NB4 (cell line): Measurements from ENCODE around the gene SRBD1.

Experiments
- DNase-seq: peaks from one replicate; pipeline ENCODE4 v3.0.0; 2010; ENCODE audit warnings: low read depth
- H3K4me3 ChIP-seq: one replicate; pipeline ENCODE4 v1.5.1; 2011; ENCODE audit warnings: mild to moderate bottlenecking, low read depth, low read length, moderate library complexity
- MYC ChIP-seq: IDR thresholded peaks from 2 replicates; pipeline ENCODE4 v1.6.1; 2011; ENCODE audit warnings: low read depth, low read length
- POLR2A ChIP-seq: IDR thresholded peaks from 2 replicates; pipeline ENCODE4 v1.6.1; 2011; ENCODE audit warnings: mild to moderate bottlenecking; ENCODE audit not compliant: insufficient read length; ENCODE audit errors: extremely low read depth
- TF ChIP-seq, protein P1 (sequence below): IDR thresholded peaks from 2 replicates; pipeline ENCODE4 v1.6.1; 2011; ENCODE audit warnings: low read depth, low read length
- TF ChIP-seq, protein P2 (sequence below): IDR thresholded peaks from one replicate; pipeline ENCODE4 v1.5.1; 2012; ENCODE audit warnings: low read depth, low read length

The SRBD1 gene

DNA sequence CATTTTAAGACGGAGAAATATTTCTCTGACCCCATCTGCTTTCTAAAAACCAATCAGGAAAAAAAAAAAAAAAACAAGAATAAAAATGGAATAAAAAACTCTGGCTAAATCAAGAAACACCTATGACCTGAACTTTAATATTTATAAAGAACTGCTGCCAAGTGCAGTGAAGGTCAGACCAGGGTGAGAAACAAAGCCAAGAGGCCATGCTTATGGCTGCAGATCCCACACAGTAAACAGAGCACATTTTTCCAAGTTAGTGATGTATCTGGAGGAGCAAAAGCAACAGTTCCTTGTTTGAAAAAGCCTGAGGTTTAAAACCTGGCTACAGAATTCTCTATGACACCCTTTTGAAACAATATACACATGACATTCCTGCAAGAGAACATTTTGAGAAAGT, 242.3 kb downstream of the SRBD1 start:
- no peak for DNase-seq
- TF ChIP-seq POLR2A (no peak), MYC (no peak)
- TF ChIP-seq, protein P1, sequence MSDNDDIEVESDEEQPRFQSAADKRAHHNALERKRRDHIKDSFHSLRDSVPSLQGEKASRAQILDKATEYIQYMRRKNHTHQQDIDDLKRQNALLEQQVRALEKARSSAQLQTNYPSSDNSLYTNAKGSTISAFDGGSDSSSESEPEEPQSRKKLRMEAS = no peak
- TF ChIP-seq, protein P2, sequence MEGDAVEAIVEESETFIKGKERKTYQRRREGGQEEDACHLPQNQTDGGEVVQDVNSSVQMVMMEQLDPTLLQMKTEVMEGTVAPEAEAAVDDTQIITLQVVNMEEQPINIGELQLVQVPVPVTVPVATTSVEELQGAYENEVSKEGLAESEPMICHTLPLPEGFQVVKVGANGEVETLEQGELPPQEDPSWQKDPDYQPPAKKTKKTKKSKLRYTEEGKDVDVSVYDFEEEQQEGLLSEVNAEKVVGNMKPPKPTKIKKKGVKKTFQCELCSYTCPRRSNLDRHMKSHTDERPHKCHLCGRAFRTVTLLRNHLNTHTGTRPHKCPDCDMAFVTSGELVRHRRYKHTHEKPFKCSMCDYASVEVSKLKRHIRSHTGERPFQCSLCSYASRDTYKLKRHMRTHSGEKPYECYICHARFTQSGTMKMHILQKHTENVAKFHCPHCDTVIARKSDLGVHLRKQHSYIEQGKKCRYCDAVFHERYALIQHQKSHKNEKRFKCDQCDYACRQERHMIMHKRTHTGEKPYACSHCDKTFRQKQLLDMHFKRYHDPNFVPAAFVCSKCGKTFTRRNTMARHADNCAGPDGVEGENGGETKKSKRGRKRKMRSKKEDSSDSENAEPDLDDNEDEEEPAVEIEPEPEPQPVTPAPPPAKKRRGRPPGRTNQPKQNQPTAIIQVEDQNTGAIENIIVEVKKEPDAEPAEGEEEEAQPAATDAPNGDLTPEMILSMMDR = no peak
- no peak overlapping the region for H3K4me3 ChIP-seq

DNA sequence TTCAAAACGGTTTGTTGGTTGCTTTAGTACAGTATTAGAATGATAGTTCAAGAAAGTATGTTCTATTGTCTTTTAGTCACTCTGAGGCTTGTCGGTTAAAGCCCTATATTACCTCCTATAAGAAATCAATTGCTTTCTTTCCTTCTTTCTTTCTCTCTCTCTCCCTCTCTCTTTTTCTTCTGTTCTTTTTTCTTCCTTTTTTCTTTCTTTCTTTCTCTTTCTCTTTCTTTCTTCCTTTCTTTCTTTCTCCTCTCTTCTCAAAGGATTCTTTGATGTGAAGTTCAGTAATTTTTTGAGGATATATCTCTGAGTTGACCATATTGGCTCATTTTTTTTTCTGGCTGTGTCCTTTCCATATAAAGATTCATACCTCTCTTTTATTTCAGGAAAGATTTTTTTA, 249.4 kb downstream of the SRBD1 start:
- H3K4me3 ChIP-seq = no peak overlapping the region
- TF ChIP-seq, protein P1 = no peak
- TF ChIP-seq POLR2A = no peak
- TF ChIP-seq, protein P2 = no peak
- TF ChIP-seq MYC = no peak
- DNase-seq = no peak

DNA sequence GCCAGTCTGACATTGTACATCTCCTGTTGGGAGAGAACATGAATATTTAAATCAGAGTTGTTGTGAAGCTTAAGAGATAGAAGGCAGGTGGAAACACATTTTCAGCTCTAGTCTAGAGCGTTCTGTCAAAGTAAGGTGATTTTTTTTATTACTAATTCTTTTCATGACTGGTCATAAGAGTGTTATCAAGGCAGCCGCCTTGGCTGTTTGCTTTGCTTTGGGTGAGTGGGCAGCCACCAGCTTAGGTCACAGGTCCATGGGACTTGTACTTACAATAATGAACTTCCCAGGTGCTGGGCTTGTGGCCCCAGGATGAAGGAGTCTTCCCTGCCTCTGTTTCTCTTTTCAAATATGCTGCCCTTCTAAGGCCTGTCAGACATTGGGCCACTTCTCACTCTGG, 256.3 kb downstream of the SRBD1 start:
- no peak for DNase-seq
- no peak for TF ChIP-seq MYC
- TF ChIP-seq, protein P1 = no peak
- TF ChIP-seq, protein P2 = no peak
- TF ChIP-seq POLR2A = no peak
- H3K4me3 ChIP-seq = no peak overlapping the region

DNA sequence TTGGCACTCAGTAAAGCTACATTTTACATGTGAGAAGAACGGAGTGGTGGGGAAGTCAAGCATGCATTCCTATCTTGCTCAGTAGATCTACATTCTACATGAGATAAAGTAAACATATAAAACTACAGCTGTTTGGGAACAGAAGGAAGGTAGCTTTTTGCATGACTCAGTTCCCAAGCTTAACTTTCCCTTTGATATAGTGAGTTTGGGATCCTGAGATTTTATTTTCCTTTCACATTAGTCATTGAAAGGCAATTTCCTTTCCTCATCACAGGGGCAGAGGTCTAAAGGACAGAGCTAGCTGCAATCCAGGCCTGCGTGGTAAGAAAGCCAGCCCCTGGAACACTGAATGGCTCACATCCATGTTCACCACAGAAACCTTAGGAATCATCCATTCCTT, 257.2 kb downstream of the SRBD1 start:
- DNase-seq = no peak
- H3K4me3 ChIP-seq = no peak overlapping the region
- TF ChIP-seq, protein P1 = no peak

DNA sequence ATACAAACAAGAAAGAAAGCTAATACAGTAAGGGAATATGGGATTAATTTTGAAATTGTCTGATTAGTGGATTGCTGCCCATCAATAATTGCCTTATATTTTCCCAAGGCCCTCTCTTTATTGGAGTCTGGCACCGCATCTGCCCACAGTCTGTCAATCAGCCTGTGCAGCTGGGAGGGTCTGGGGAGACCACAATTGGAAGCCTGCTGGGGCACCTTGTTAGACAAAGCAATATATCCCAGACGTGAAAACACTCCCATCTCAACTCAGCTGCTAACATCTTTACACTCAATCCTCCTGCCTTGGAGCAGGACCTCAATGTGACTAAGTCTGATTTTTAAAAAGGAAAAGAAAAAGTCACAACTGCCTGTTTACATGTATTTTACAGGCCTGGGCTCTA, 258.6 kb downstream of the SRBD1 start:
- no peak overlapping the region for H3K4me3 ChIP-seq
- DNase-seq = no peak
- TF ChIP-seq POLR2A (no peak), MYC (no peak)
- TF ChIP-seq, protein P1 = no peak
- TF ChIP-seq, protein P2 = no peak

DNA sequence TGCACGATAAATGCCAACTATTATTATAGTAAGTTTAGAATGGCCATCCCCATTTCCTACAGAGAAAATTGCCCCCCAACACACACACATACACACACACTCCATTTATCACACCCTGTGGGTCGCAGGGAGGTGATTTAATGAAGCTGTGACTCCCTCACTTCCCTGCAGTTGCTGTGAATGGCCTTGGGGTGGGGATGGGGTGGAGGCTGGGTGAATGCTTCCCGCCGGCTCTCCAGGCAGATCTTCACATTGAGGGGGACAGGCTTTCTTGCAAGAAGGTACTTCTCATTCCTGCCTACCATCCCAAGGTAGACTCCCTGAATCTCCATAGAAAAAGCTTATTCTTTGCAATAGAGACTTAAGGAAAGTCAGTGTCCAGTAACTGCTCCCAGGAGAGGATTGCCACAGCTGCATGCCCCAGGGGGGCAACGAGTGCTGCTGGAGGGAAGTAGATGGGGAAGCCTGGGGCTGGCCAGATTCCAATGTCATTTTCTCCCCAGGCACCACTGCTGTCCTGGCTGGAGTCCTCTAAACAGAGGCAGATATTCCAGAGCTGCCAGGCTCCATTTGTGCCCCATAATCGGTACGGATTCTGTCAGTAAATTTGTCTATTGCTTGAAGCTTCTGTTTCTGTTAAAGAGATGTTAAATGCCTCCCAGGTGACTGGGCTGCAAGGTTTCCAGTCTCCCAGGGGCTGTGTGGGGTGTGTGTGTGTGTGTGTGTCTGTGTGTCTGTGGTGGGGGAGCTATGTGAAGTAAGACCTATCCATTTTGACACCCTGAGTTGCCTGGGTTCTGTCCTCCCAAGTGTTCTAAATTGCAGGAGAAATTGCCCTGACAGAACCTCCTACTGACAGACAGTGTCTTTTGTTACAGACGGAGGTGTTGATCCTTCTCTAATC, 265.5 kb downstream of the SRBD1 start:
- TF ChIP-seq, protein P1 = no peak
- TF ChIP-seq, protein P2 = no peak
- no peak for TF ChIP-seq MYC
- no peak for TF ChIP-seq POLR2A
- H3K4me3 ChIP-seq = no peak overlapping the region
- peak; percentile 42 for DNase-seq
